Panc1 (cell line): Measurements from ENCODE around the gene SALL3. TPM values are rescaled to one million over a fixed set of nuclear protein-coding genes. Genes with fewer than 3 reads are reported as not detected.

Experiments
- ATAC-seq: fragments of 200-7000 bp; cut with Tn5 transposase; 2 replicates; pipeline ENCODE4 v1.9.1; 2020; ENCODE audit warnings: mild to moderate bottlenecking, moderate library complexity
- BruUV-seq: library from RNA; stranded (reverse); fragments of 400-500 nt; replicated peaks from 2 replicates; lab custom pipeline; 2021; lab: Mats Ljungman, UMichigan
- CTCF ChIA-PET: fragments of 300-600 bp; sonication (Branson Sonifier 250); formaldehyde crosslinking; loops from one replicate; lab custom pipeline; 2022; ENCODE audit warnings: antibody characterized with exemption; lab: Charles Lee
- POLR2A ChIA-PET: fragments of 300-600 bp; sonication (Branson Sonifier 250); formaldehyde crosslinking; loops from one replicate; lab custom pipeline; 2022; ENCODE audit warnings: antibody characterized with exemption; lab: Charles Lee
- DNase-seq: peaks from one replicate; pipeline ENCODE4 v3.0.0-alpha.2; 2010; ENCODE audit warnings: low read depth, low spot score
- H3K27ac ChIP-seq: 2 replicates; pipeline ENCODE4 v1.5.1; 2011; ENCODE audit warnings: mild to moderate bottlenecking, low read length, inconsistent platforms
- H3K27me3 ChIP-seq: fragments of 200-500 bp; sonication (Bioruptor generic); 2 replicates; pipeline ENCODE4 v1.6.0; 2014; ENCODE audit warnings: low read length, inconsistent platforms; ENCODE audit not compliant: control insufficient read depth, insufficient read depth
- H3K36me3 ChIP-seq: fragments of 200-500 bp; sonication (Bioruptor generic); 2 replicates; pipeline ENCODE4 v1.5.1; 2014; ENCODE audit warnings: inconsistent platforms, mild to moderate bottlenecking, low read length, moderate library complexity; ENCODE audit not compliant: control insufficient read depth, insufficient read depth
- H3K4me1 ChIP-seq: 2 replicates; pipeline ENCODE4 v1.5.1; 2011; ENCODE audit warnings: inconsistent platforms, mild to moderate bottlenecking, low read length, moderate library complexity; ENCODE audit not compliant: control insufficient read depth, insufficient read depth
- H3K4me3 ChIP-seq, 2 experiments: 2 replicates each; pipeline ENCODE4 v1.5.1; 2011 to 2012; ENCODE audit warnings: low read depth in 2 of 2, low read length in 2 of 2, mild to moderate bottlenecking in 2 of 2, inconsistent platforms in 1 of 2, moderate library complexity in 1 of 2
- H3K9me3 ChIP-seq: fragments of 200-500 bp; sonication (Bioruptor generic); 2 replicates; pipeline ENCODE4 v1.5.1; 2014; ENCODE audit warnings: low read depth, mild to moderate bottlenecking, inconsistent platforms, low read length, moderate library complexity; ENCODE audit not compliant: control insufficient read depth, insufficient read depth
- POLR2AphosphoS5 ChIP-seq: IDR thresholded peaks from 2 replicates; pipeline ENCODE4 v1.6.1; 2012; ENCODE audit warnings: mild to moderate bottlenecking, low read depth, low read length, moderate library complexity
- REST ChIP-seq, 2 experiments: IDR thresholded peaks; 2 replicates each; pipeline ENCODE4 v1.6.1; 2011 to 2012; ENCODE audit warnings: low read depth in 2 of 2, control low read depth in 1 of 2, low read length in 1 of 2, mild to moderate bottlenecking in 1 of 2, moderate library complexity in 1 of 2; ENCODE audit not compliant: insufficient read depth in 1 of 2
- SIN3A ChIP-seq: IDR thresholded peaks from 2 replicates; pipeline ENCODE4 v1.6.1; 2012; ENCODE audit warnings: low read depth, mild to moderate bottlenecking, low read length, moderate library complexity, borderline replicate concordance; ENCODE audit not compliant: insufficient read depth
- TCF7L2 ChIP-seq: IDR thresholded peaks from 2 replicates; pipeline ENCODE4 v1.6.1; 2011; ENCODE audit warnings: mild to moderate bottlenecking, low read depth, low read length, inconsistent platforms
- in situ Hi-C: cut with HindIII; loops from 2 replicates; pipeline ENCODE4 v1.10.0; 2016; ENCODE audit warnings: low sequenced_read_pairs, low pct_unique_long_range_greater_than_20kb
- intact Hi-C: fragments of 100-400 bp; cut with micrococcal nuclease; formaldehyde crosslinking; loops from one replicate; pipeline ENCODE4 v1.10.0; 2022; ENCODE audit not compliant: unreplicated experiment
- total RNA-seq: library from RNA; stranded (reverse); gene quantifications from one replicate; pipeline ENCODE4 v1.2.1, GENCODE V29; 2021; ENCODE audit not compliant: unreplicated experiment
- TF ChIP-seq, protein P1 (sequence below): fragments of 450-650 bp; IDR thresholded peaks from 2 replicates; pipeline ENCODE4 v1.5.1; 2017; ENCODE audit warnings: mild to moderate bottlenecking

SALL3 gene
- total RNA-seq, 1 experiment from 2014 or later = not detected

GRCh38 chr18:78998371-78999071 lies 18.9 kb downstream of the SALL3 start:
- POLR2A ChIA-PET = interaction anchor here (0.6 kb wide), 1 partner anchor 293 kb away, joined by 3 read pairs; no protein-coding TSS in a partner anchor
- no peak for ATAC-seq

DNA sequence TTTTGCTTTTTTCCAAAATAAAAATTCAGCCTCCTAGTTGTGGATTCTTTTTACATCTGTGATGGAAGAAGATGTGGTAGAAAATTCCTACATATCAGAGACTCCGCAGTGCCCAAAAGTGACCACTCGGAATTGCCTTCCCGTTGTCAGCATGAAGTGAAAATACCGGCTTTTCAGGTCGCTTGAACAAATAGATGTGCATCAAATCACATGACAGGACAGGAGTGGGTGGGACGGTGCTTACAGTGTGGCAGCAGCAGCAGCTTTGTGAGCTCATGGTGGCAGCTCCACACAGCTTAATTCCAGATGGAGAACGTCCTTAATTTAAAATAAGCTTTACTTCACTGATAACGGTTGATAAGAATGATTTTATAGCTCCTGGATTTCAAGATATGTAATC lies 20.3 kb downstream of the SALL3 start:
- H3K4me3 ChIP-seq = no peak overlapping the region
- peaks cover 10% of the 10 kb centered on the region for H3K27me3 ChIP-seq
- ATAC-seq = no peak
- in situ Hi-C loops = no loop called here
- intact Hi-C loops = no loop called here
- ChIA-PET POLR2A (no interaction called here), CTCF (no interaction called here)
- no TSS peak for BruUV-seq
- no peaks in the 10 kb centered on the region for H3K36me3 ChIP-seq
- no peak for DNase-seq
- H3K27ac ChIP-seq = no peak overlapping the region
- no peaks in the 10 kb centered on the region for H3K9me3 ChIP-seq
- H3K4me1 ChIP-seq = no peaks in the 10 kb centered on the region
- TF ChIP-seq POLR2AphosphoS5 = no peak
- no peak for TF ChIP-seq SIN3A
- TF ChIP-seq TCF7L2 = no peak
- no peak for TF ChIP-seq REST (IDR thresholded peaks at IDR 0.05; ENCODE audit: insufficient read depth in 1 of 2, low read depth in 2 of 2, low read length in 1 of 2)
- TF ChIP-seq, protein P1, sequence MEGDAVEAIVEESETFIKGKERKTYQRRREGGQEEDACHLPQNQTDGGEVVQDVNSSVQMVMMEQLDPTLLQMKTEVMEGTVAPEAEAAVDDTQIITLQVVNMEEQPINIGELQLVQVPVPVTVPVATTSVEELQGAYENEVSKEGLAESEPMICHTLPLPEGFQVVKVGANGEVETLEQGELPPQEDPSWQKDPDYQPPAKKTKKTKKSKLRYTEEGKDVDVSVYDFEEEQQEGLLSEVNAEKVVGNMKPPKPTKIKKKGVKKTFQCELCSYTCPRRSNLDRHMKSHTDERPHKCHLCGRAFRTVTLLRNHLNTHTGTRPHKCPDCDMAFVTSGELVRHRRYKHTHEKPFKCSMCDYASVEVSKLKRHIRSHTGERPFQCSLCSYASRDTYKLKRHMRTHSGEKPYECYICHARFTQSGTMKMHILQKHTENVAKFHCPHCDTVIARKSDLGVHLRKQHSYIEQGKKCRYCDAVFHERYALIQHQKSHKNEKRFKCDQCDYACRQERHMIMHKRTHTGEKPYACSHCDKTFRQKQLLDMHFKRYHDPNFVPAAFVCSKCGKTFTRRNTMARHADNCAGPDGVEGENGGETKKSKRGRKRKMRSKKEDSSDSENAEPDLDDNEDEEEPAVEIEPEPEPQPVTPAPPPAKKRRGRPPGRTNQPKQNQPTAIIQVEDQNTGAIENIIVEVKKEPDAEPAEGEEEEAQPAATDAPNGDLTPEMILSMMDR = no peak

More at GRCh38 chr18:78998371-78999071, 18.9 kb downstream of the SALL3 start:
- DNase-seq = no peak
- BruUV-seq = no TSS peak
- CTCF ChIA-PET = interaction anchor here (0.6 kb wide), 1 partner anchor 589 kb away, joined by 3 read pairs; no protein-coding TSS in a partner anchor
- Histone ChIP-seq H3K36me3 (no peaks in the 10 kb centered on the region), H3K4me1 (no peaks in the 10 kb centered on the region), H3K4me3 (no peak overlapping the region), H3K9me3 (no peaks in the 10 kb centered on the region), H3K27ac (no peak overlapping the region), H3K27me3 (peaks cover 6% of the 10 kb centered on the region)
- TF ChIP-seq, protein P1 = no peak
- TF ChIP-seq REST (IDR thresholded peaks at IDR 0.05; ENCODE audit: insufficient read depth in 1 of 2, low read depth in 2 of 2, low read length in 1 of 2) = no peak
- TF ChIP-seq SIN3A = no peak
- TF ChIP-seq POLR2AphosphoS5 = no peak
- no peak for TF ChIP-seq TCF7L2
- intact Hi-C loops (no loop called here), in situ Hi-C loops (no loop called here)
